GM20431 (cell line): Measurements from ENCODE around the gene UBE2L5.

Experiments
- in situ Hi-C: fragments of 300-500 bp; cut with MseI, MboI; formaldehyde crosslinking; loops from one replicate; pipeline ENCODE4 v1.15.0; 2020; ENCODE audit warnings: low sequenced_read_pairs; ENCODE audit not compliant: unreplicated experiment

Gene UBE2L5

GRCh38 chr13:30422054-30422839 is at the start of gene UBE2L5:
TSS of gene UBE2L5 (plus strand) at chr13:30422493. CDS start at chr13:30427991, 5,498 bp downstream.
- in situ Hi-C loops, result no loop called here

GRCh38 chr13:30373727-30374126 is 48.6 kb upstream of the UBE2L5 start:
- in situ Hi-C loops, result no loop called here

GRCh38 chr13:30375265-30375835 is 46.9 kb upstream of the UBE2L5 start:
- in situ Hi-C loops, result no loop called here

GRCh38 chr13:30376426-30377311 is 45.6 kb upstream of the UBE2L5 start:
- in situ Hi-C loops, result no loop called here

- in situ Hi-C loops, result no loop called here
Observed at GRCh38 chr13:30377312-30377685, 45.0 kb upstream of the UBE2L5 start.

- in situ Hi-C loops, result no loop called here
Observed at GRCh38 chr13:30378191-30378590, 44.1 kb upstream of the UBE2L5 start.

GRCh38 chr13:30381049-30381448 is 41.2 kb upstream of the UBE2L5 start:
- in situ Hi-C loops, result no loop called here

GRCh38 chr13:30382836-30383525 is 39.3 kb upstream of the UBE2L5 start:
- in situ Hi-C loops, result no loop called here

GRCh38 chr13:30388406-30389283 is 33.6 kb upstream of the UBE2L5 start:
- in situ Hi-C loops, result no loop called here

GRCh38 chr13:30391956-30392680 is 30.2 kb upstream of the UBE2L5 start:
- in situ Hi-C loops, result no loop called here

GRCh38 chr13:30392681-30393045 is 29.6 kb upstream of the UBE2L5 start:
- in situ Hi-C loops, result no loop called here

GRCh38 chr13:30394751-30395191 is 27.5 kb upstream of the UBE2L5 start:
- in situ Hi-C loops, result no loop called here

GRCh38 chr13:30395192-30396158 is 26.8 kb upstream of the UBE2L5 start:
- in situ Hi-C loops, result no loop called here

GRCh38 chr13:30396434-30397075 is 25.7 kb upstream of the UBE2L5 start:
- in situ Hi-C loops, result no loop called here

- in situ Hi-C loops, result no loop called here
Observed at GRCh38 chr13:30398601-30399072, 23.7 kb upstream of the UBE2L5 start.

- in situ Hi-C loops, result no loop called here
Observed at GRCh38 chr13:30400376-30400775, 21.9 kb upstream of the UBE2L5 start.

GRCh38 chr13:30401347-30401746 is 20.9 kb upstream of the UBE2L5 start:
- in situ Hi-C loops, result no loop called here
